Kidney glomerular epithelial cell (primary cell): ENCODE data around the gene IFT57.
"Not testable (repeated sequence)": the region's sequence is repeated elsewhere in the genome, so short reads cannot be mapped to it uniquely, and the experiment has no call there.

Experiments used
- DNase-seq: peaks from one replicate; lab custom pipeline; 2025; lab: John Stamatoyannopoulos, UW

IFT57 gene, protein sequence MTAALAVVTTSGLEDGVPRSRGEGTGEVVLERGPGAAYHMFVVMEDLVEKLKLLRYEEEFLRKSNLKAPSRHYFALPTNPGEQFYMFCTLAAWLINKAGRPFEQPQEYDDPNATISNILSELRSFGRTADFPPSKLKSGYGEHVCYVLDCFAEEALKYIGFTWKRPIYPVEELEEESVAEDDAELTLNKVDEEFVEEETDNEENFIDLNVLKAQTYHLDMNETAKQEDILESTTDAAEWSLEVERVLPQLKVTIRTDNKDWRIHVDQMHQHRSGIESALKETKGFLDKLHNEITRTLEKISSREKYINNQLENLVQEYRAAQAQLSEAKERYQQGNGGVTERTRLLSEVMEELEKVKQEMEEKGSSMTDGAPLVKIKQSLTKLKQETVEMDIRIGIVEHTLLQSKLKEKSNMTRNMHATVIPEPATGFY

DNA sequence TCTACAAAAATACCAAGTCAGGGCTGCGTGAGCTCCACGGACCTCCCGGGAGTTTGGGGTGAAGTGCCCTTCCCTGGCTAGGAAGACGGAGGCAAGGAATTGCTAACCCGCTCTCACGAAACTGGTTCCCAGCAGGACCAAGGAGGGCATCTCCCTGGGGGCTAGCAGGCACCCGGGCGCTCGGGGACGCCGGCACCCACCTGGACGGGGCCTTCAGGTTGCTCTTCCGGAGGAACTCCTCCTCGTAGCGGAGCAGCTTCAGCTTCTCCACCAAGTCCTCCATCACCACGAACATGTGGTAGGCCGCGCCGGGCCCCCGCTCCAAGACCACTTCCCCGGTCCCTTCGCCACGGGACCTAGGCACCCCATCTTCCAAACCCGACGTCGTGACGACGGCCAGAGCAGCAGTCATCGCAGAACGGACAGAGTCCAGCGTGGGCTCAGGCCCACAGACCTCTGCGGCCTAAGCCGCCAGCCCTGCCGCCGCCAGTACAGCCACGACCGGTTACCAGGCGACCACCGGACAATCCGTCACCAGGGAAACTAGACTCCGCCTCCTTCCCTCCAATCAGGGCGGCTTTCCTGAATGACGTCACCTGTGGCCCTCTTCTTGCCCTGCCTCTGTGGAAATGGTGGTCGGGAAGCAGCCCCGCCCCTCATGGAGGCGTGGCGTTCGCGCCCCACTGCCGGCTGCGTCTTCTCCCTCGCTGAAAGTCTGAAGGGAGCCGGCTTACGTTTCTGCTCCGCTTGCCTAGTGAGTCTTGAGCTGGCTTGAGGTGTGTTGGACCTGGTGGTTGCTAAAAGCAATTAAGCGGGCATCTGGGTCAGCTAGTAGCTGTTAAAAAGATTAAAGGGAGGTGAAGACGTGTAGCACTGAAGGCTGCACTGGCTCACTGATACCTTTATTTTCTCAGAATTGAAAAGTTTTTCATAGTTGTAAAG is at the start of gene IFT57:
IFT57 (minus strand) TSS at position 514 of the 942 bp plus-strand sequence; CDS start at position 412, 102 bp downstream.
- DNase-seq: peak; percentile 99

DNA sequence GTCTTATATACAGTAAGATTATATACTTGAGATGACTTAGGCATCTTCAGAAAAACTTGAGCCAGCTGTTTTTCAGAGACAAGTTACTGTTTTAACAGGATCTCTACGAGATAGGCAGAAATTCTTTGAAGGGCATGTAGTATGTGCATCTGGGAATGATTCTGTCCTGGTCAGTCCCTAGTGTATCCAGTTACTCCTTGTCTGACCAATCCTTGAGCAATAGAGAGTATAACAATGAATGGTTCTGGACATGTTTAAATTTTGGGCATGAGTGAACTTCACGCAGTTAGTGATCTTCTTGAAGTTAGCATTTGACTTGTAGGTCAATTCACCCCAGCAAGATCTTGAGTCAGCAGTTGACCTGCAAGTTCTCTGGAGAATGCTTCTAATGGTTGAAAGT is 49.4 kb upstream of the IFT57 start:
- DNase-seq: no peak

DNA sequence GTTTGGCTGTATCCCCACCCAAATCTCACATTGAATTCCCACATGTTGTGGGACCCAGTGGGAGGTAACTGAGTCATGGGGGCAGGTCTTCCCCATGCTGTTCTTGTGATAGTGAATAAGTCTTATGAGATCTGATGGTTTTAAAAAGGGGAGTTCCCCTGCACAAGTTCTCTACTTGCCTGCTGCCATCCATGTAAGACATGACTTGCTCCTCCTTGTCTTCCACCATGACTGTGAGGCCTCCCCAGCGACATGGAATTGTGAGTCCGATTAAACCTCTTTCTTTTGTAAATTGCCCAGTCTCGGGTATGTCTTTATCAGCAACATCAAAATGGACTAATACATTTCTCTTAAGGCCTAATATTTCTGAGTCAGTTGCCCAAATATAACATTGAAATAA is 46.0 kb upstream of the IFT57 start:
- DNase-seq: not testable (repeated sequence)

DNA sequence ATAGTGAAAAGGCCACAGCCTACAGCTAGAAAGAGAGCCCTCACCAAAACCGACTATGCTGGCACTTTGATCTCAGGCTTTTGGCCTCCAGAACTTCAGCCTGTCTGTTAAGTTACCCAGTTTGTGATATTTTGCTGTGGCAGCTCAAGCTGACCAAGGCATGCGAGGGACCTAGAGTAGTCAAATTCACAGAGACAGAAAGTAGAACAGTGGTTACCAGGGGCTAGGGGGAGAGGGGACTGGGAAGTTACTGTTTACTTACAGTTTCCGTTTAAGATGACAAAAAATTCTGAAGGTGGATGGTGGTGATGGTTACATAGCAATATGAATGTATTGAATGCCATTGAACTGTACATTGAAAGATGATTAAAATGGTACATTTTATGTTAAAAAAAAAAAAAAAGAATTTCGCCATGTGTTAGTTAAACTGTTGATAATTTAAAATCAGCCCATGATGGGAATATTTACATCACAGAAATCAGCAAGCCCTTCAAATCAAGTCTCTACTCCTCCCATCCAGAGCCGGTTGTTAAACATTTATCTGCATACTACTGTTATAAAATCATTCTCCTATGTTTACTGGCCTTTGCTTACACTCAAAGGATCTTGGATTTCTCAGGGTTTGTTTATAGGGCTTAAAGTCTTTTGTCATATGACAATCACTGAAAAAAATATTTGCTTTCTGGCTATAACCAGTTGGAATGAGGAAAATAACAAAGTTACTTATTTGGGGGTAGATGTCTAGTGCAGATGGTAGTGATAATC is 42.5 kb upstream of the IFT57 start:
- not testable (repeated sequence) for DNase-seq

DNA sequence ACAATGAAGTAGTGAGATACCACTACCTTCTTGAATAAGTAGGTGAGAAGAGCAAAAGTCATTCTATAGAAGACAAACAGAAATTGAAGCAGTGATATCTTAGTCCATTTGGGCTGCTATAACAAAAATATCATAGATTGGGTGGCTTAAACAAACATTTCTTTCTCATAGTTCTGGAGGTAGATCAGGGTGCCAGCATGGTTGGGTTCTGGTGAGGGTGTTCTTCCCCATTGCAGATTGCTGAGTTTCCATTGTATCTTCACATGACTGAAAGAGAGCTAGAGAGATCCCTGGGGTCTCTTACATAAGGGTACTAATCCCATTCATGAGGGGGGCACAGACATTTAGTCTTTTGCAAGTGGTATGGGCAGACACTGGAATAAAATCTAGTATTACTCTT is 32.9 kb upstream of the IFT57 start:
- no peak for DNase-seq

DNA sequence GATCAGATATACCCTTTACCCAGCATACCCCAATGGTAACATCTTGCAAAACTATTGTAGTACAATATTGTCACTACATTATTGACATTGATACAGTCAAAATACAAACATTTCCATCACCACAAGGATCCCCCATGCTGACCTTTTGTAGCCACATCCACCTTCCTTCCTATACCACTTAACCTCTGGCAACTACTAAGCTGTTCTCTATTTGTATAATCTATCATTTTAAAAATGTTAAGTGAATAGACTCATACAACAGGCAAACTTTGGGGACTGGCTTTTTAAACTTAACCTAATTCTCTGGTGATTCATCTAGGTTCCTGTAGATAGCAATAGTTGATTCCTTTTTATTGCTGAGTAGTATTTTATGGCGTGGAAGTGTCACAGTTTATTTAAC is 29.6 kb upstream of the IFT57 start:
- no peak for DNase-seq

DNA sequence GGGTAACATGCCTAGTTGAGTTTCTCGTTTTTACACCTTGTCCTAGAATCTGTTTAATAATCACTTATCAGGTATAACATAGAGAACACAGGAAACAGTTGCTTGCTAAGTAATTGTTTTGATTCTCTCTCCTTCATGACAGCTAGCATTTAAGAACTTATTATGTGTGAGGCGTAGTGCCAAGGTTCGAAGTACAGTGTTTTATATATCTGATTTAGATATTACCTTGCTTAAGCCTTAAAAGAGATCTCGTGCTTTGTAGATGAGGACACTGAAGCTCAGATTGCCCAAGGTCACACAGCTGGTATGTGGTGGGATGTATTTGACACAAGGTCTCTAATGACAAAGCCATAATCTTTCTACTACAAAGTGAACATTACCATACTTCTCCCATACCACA is 29.0 kb upstream of the IFT57 start:
- no peak for DNase-seq

DNA sequence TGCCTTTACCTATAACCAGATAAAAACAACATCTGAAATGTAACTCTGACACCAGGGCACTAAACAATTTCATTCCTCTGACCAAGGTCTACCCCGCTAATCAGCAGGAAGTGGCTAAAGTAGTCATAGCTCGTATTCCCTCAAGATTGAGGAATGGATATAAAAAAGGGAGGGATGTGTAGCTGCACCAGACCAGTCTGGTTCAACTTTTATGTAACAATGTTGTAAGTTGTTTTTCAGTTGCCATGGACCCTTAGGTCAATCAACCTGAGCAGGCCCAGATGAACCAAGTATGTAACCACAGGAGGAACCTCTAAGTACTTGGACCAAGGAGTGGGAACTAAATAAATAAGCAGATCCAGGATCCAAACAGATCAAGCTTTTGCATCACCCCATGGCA is 28.4 kb upstream of the IFT57 start:
- DNase-seq: no peak

DNA sequence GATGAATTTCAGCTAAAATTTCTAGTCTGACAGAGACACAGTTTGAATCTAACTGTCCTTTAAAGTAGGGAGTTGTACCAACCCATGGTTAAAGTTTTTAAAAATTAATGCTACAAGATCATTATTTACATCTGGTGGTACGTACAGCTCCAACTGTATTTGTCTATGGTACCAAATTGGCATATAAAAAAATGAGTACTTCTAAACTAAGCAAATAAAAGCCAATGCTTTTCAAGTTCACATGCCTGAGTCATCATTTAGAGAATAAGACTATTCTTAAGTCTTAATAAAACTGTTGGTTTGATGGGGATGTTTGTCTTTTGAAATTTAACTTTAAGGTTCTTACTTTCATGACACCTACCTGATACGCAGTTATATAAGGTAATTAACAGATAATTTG is 21.0 kb upstream of the IFT57 start:
- no peak for DNase-seq

DNA sequence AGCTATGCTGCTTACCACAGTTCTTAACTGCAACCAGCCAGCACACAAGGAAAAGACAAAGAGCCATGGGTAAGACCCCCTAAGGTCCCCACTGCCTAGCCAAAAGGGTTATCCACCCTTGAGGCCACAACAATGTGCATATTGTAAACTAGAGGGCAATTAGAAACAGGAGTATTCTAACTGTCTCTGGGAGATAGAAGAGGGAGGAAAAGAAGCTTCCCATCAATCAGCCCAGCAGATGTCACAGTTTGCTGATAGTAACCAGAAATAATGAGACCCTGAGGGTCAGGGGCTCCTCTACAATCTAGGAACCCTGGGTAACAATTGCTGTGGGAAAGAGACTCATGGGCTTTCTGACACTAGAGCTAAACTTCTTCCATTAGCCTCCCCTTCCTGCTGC is 20.6 kb upstream of the IFT57 start:
- DNase-seq: no peak

DNA sequence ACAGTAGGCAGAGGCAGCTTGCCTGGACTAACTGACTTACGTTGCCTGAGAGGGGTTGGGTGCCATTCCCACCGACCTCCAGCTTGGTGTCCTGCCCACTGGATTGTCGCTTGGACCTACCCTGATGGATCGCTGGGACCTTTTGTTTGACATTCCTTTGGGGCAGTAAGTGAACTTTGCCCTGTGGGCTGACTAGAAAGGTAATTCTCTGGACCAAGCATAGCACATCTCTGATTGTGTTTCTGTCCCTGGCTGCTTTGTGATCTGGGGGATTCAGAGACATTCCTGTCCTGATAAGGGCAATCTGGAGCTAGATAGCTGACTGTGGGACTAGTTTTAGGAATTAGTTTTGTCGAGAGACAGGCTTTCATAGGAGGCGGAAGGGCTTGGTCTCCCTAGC is 19.5 kb upstream of the IFT57 start:
- DNase-seq: no peak

DNA sequence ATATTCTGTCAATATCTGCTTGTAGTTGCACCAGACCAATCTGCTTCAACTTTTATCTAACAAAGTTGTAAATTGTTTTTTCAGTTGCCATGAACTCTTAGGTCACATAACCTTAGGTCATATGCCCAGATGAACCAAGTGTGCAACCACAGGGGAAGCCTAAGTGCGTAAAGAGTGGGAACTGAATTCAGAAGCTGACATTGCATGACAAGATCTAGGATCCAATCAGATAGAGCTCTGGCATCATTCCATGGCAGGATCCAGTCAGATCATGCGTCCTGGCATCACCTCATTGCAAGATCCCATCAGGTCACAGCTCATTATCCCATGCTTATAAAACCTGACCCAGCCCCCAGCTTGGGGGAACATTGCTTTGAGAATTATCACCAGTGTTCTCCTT is 18.9 kb upstream of the IFT57 start:
- DNase-seq: no peak

DNA sequence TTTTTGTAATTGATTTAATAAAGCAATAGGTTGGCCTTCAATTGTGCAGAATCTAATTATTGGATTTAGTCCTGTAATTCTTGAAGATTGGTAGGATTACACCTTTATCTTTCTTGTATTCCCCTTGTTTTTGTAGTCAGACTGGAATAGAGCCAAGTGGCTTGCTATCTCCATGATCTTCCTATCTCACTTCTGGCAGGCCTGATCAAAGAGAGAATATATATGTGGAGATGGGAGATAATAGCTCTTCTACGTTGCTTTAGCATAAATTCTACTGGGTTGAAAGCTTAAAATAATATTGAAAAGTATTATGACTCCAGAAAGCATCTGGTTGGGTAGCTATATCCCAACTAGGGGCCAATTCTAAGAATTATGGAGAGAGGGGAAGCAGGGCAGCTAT is 16.9 kb upstream of the IFT57 start:
- no peak for DNase-seq

DNA sequence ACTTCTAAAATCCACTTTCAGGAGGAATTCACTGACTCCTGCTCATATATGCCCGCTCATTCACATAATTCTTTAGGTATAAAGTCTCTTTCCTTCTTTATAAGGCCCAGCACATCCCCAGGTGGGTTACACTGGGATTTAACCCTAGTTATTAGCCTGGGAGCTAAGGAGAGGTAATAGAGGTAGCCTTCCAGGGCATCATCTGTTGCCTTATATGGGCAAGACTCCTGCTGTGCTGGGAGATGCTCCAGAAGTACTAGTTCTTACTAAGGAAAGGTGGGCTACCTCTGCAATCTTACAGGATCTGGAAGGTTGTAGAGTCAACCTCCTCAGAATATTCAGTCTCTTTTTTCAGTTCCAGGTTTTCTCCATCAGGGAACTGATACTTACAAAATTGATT is 13.1 kb upstream of the IFT57 start:
- DNase-seq: no peak

DNA sequence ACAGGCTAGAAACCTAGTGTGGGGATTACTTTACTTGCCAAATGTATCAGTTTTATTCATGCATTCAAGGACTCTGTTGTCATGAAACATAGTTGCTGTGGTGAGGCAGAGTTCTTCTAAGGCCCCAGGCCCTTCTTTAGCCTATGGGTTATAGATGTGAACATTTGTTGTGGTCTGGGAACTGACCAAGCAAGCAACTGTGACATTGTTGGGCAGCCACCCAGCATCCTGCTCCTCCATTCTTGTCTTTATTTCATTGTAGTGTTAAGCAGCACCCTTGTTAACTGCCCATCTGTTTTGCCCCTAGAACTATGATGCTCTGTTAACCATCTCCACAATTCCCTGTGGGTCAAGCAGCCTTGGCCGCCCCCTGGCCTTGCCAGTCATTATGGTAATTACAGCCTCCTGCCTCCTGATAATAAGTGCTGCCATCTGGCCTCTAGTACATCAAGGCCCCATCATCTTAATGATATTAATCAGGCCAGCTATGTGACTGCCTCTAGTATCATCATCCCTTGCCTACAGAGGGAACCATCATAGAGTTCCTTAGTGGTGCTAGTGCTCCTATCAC is 12.2 kb upstream of the IFT57 start:
- DNase-seq: no peak

DNA sequence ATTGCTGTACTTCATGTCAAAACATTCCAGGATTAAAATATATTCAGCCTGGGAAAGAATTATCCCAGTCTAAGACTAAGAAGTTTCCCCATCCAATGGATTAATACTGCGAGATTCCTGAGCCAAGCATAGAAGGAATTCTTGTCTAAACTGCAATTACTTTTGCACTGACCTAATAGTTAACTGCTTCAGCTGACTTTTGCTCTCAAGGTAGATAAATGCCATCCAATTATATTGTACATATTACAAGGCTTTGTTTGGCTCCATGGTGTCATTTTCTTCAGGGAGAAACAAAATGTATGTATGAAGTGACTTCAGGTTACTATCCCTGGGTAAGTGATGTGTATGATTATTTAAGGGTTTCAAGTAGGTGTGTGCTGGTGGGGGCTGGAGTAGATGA is 6.1 kb upstream of the IFT57 start:
- DNase-seq: no peak

DNA sequence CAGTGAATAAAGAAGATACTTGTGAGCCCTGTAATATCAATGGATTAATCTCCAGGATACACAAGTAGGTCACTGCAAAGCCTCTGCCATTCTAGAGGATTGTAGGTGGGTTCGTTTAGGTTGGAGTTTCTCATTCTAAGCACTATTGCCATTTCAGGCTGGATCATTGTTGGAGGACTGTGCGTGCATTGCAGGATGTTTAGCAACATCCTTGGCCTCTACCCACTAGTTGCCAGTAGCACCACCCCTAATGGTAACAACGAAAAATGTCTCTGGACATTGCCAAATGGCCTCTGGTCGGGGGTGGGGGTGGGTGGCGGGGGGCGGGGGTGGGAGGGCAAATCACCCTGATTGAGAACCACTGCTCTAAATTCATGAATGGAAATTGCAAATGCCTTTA is 4.9 kb upstream of the IFT57 start:
- no peak for DNase-seq

DNA sequence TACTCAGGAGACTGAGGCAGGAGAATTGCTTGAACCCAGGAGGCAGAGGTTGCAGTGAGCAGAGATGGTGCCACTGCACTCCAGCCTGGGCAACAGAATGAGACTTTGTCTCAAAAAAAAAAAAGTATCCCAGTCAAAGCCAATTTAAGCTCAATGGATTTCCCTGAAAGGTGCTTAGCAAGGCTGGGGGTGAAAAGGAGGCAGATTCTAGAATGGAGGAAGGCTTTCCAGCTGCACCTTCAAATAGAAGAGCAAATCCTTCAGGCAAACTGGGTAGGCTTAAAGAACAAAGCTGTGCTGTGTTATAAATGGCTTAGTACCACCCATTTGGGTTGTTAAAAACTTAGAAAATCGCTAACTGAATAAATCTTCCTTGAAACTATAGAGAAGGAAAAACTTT is 3.0 kb upstream of the IFT57 start:
- no peak for DNase-seq

DNA sequence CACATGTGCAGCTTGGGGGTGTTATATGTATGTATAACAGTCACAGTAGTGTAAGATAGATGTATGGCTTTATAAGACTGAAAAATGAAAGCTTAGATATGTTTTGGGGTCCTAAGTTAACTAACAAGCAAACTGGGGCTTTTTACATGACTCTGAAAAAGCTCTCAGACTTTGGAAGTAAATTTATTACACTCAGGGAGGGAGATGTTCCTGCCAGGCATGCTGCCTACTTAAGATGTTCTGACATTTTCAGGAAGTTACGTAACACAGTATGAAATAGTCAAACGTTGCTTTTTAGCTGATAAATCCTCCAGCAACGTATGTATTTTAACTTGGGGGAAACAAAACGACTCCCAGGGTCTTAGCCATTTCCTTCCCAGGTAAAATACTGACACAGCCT is 1.7 kb upstream of the IFT57 start:
- no peak for DNase-seq

DNA sequence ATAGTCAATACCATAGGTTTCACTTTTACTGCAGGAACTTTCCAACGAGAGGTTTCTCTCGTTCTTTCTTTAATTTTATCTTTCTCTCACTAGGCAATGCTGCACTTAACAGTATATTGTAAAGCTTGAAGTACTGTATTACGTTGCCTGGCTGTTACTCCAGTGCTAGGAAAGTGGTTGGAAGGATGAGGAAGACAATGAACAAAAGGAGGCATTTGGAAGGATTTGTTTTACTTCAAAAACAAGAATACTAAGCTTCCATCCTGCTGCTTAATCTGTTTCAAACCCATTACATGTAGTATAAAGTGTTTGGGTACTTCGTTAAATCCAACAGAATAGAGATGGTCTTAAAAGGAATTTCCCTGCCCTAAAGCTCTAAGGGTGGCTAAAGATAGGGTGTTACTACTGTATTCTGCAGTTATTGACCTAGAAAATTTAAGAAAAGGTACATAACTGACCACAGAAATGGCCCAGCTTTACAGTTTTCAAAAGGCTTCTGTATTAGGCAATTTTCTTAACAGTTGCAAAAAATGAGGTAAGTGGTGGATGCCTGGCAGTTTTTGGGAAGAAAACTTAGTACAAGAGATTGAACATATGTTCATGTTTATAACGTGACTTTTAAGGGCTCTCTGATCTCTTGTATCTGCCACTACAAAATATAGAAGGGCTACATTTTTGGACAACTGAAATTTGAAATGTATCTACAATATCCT is 785 bp upstream of the IFT57 start:
- DNase-seq: peak; percentile 52

DNA sequence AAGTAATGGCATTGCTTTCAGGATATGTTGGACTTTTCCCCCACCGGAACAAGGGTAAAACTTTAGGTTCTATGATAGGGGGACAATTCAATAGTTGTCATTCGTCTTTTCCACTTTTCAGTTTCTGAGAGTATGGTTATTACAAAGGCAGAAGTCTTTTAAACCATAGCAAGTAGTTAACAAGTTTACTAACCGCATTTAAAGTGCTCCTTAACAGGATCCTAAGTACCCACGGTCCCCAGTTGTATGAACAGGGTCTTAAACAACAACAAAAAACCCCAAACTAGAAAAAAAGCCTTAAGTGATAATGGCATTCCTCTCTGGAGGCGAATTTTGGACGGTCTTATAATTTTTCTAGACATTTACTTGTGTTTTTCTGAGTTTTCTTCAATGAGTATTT is 831 bp downstream of the IFT57 start:
- no peak for DNase-seq
